ENCODE measurements around the gene ADAMTS16.

GRCh38 chr5:5240234-5240633 lies 100.1 kb downstream of the ADAMTS16 start:
- TF ChIP-seq CTCF (IDR thresholded peaks at IDR 0.05) (no peak), POLR2A (IDR thresholded peaks at IDR 0.05) (no peak), POLR2AphosphoS5 (IDR thresholded peaks at IDR 0.05) (no peak)
